ENCODE data around the gene ZBTB43. TPM values are rescaled to one million over a fixed set of nuclear protein-coding genes. Genes with fewer than 3 reads are reported as not detected.

Gene ZBTB43
- total and polyA plus RNA-seq, 7 experiments from 2014 or later: 6.9 to 31.4 (median 27.3) TPM

DNA sequence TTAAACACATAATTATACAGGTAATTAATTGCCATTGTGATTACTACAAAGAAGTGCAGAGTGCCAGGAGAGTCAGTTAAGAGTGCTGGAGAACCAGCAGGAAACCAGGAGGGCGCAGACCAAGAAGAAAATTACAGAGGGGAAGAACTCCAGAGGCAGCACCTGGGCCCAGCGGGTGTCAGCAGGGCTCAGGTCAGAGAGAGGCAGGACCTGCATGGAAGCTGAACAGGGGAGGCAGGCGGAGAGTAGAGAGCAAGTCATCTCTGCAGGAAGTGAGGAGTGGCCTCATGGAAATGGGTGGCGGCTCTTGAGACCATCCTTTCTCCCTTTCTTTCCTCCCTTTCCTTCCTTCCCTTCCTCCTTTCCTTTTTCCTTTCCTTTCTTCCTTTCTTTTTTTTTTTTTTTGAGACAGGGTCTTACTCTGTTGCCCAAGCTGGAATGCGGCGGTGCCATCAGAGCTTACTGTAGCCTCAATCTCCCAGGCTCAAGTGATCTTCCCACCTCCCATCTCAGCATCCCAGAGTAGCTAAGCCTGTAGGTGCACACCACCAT is 51.6 kb downstream of the ZBTB43 start:
- H3K4me3 ChIP-seq (ENCODE audit: low read length): no peak overlapping the region
- no peaks in the 10 kb centered on the region for H3K9me3 ChIP-seq (ENCODE audit: control insufficient read depth in 2 of 3, low read length in 3 of 3)
- ChIA-PET CTCF (no interaction called here), POLR2A (no interaction called here)
- intact Hi-C loops (cut with micrococcal nuclease): no loop called here
- Mint-ChIP-seq H3K27ac (no peak overlapping the region), H3K9me3 (no peaks in the 10 kb centered on the region), H3K4me3 (peak overlapping the region in 2 of 10 donors; percentile 32 to 35), H3K4me1 (peaks cover 1 to 14% (median 8%) of the 10 kb centered on the region in 7 donors), H3K27me3 (peaks cover 19 to 66% (median 23%) of the 10 kb centered on the region in 5 donors), H3K36me3 (no peaks in the 10 kb centered on the region)
- ATAC-seq (no peak), DNase-seq (no peak)
- no peaks in the 10 kb centered on the region for H3K27me3 ChIP-seq (ENCODE audit: control insufficient read depth in 2 of 2, insufficient read depth in 2 of 2, low read length in 2 of 2)
- peaks cover 3 to 4% of the 10 kb centered on the region in 2 donors for H3K4me1 ChIP-seq (ENCODE audit: control insufficient read depth in 2 of 2, insufficient read depth in 2 of 2, low read length in 2 of 2)
- no peak overlapping the region for H3K27ac ChIP-seq (ENCODE audit: low read depth, low read length)
- no peaks in the 10 kb centered on the region for H3K36me3 ChIP-seq (ENCODE audit: control insufficient read depth in 2 of 3, insufficient read depth in 3 of 3, low read length in 3 of 3)

DNA sequence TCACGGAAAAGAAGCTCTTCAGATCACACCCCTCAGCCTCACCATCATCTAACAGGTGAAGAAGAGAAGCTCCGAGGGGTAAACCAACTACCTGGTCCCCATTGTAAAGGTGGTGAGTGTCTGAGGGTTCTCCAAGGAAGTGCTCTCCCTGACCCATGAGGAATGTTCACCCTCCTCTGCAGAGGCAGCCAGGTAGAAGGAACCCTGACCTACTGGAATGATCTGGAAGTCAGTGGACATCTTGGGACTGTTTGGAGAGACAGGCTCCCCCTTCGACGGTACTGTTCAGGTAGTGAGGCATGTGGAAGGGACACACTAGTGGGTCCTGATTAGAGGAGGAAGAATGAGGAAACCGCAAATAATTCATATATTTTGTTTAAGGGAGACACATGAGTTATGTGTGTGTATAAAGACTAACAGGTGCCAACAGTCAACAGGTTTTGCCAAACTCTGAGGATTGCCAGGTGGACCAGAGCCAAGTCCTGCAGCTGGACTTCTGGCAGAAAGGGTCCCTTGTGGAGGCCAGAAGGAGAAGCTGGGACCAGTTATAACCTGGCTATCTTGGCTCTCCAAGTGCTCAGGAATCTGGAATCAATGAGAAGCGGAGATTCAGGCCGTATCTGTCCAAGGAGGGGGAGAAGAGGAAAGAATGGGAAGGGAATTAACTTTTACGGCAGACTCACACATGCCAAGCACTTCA is 52.6 kb downstream of the ZBTB43 start:
- Histone ChIP-seq H3K4me3 (ENCODE audit: low read length) (no peak overlapping the region), H3K27ac (ENCODE audit: low read depth, low read length) (no peak overlapping the region), H3K27me3 (ENCODE audit: control insufficient read depth in 2 of 2, insufficient read depth in 2 of 2, low read length in 2 of 2) (no peaks in the 10 kb centered on the region), H3K9me3 (ENCODE audit: control insufficient read depth in 2 of 3, low read length in 3 of 3) (no peaks in the 10 kb centered on the region), H3K4me1 (ENCODE audit: control insufficient read depth in 2 of 2, insufficient read depth in 2 of 2, low read length in 2 of 2) (peaks cover 10 to 14% of the 10 kb centered on the region in 2 donors), H3K36me3 (ENCODE audit: control insufficient read depth in 2 of 3, insufficient read depth in 3 of 3, low read length in 3 of 3) (no peaks in the 10 kb centered on the region)
- POLR2A ChIA-PET: no interaction called here
- DNase-seq (no peak), ATAC-seq (no peak)
- intact Hi-C loops (cut with micrococcal nuclease): no loop called here
- Mint-ChIP-seq H3K27me3 (peaks cover 14 to 56% (median 17%) of the 10 kb centered on the region in 5 donors), H3K27ac (no peak overlapping the region), H3K4me3 (peak overlapping the region in 1 of 10 donors; percentile 66), H3K36me3 (peaks cover 0 to 4% (median 0%) of the 10 kb centered on the region in 5 donors), H3K9me3 (no peaks in the 10 kb centered on the region), H3K4me1 (peaks cover 9 to 25% (median 18%) of the 10 kb centered on the region in 7 donors)
- CTCF ChIA-PET: no interaction called here

DNA sequence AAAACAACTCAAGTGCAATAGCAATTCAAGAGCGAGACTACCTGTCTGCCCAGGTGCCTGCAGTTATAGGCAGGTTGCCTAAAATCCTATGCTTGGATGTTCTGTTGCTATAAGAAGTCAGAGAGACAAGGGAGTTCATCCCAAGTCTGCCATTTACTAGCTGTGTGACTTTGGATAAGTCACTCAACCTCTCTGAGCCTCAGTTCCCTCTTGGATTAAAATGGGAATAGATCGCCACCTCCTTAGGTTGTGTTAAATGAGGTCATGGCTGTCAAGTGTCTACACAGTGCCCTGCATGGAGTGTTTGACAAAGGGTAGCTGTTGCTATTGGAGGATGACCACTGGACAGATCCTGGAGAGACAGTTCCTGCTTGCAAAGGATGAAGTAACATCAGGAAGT is 54.3 kb downstream of the ZBTB43 start:
- Mint-ChIP-seq H3K27me3 (peaks cover 0 to 43% (median 7%) of the 10 kb centered on the region in 5 donors), H3K4me3 (peak overlapping the region; percentile 65 to 92 (median 84)), H3K36me3 (peaks cover 0 to 4% (median 0%) of the 10 kb centered on the region in 5 donors), H3K4me1 (peaks cover 16 to 36% (median 30%) of the 10 kb centered on the region in 7 donors), H3K27ac (peak overlapping the region in 7 of 9 donors; percentile 25 to 78 (median 68)), H3K9me3 (no peaks in the 10 kb centered on the region)
- Histone ChIP-seq H3K27ac (ENCODE audit: low read depth, low read length) (no peak overlapping the region), H3K4me1 (ENCODE audit: control insufficient read depth in 2 of 2, insufficient read depth in 2 of 2, low read length in 2 of 2) (peaks cover 10 to 25% of the 10 kb centered on the region in 2 donors), H3K4me3 (ENCODE audit: low read length) (no peak overlapping the region), H3K36me3 (ENCODE audit: control insufficient read depth in 2 of 3, insufficient read depth in 3 of 3, low read length in 3 of 3) (no peaks in the 10 kb centered on the region), H3K27me3 (ENCODE audit: control insufficient read depth in 2 of 2, insufficient read depth in 2 of 2, low read length in 2 of 2) (no peaks in the 10 kb centered on the region), H3K9me3 (ENCODE audit: control insufficient read depth in 2 of 3, low read length in 3 of 3) (no peaks in the 10 kb centered on the region)
- ChIA-PET POLR2A (interaction anchor here (0.7 kb wide), 1 partner anchor 124 kb away, joined by 3 read pairs; no protein-coding TSS in a partner anchor), CTCF (interaction anchor here (0.6 to 1.2 kb wide), 2 partner anchors 12 to 37 kb away, joined by 3 read pairs; no protein-coding TSS in a partner anchor)
- DNase-seq (no peak), ATAC-seq (no peak)
- intact Hi-C loops (cut with micrococcal nuclease): no loop called here

DNA sequence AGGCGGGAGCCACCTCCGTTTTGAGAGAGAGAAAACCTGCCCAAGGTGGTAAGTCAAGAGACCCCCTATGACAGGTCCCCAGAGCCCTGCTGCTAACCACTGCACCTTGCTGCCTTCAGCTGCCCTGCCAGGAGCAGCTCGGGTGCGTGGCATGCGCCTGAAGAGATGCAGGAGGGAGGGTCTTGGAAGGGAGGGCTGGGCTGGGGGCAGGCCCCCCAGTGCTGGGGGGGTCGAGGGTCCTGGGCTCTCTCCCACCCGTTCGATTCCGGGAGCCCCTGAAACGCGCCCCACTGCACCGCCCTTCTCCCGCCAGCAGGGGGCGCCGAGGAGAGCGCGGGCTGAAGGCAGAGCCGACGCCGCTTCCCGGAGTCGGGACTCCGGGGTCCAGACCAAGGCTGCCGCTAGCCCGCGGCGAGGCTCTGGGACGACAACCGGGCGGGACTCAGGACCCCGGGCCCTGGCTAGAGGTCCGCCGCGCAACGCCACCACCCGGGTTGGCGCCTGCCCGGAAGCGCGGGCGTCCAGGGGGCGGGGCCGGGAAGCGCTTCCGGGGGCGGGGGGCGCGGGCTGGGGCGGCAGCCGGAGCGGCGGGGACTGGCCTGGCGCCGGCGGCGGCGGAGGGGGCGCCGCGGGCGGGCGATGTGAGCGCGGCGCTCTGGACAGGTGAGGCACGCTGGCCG is 55.4 kb downstream of the ZBTB43 start, which contains the start of gene ZBTB34:
ZBTB34 (plus strand) TSS at position 563 of the 680 bp plus-strand sequence. CDS start 18,761 bp downstream, outside the sequence.
- ChIA-PET POLR2A (interaction anchor here (1.4 kb wide), 1 partner anchor 137 kb away, joined by 4 read pairs; no protein-coding TSS in a partner anchor), CTCF (interaction anchor here (0.6 to 1.2 kb wide), 2 partner anchors 13 to 45 kb away, joined by 3 to 4 read pairs; no protein-coding TSS in a partner anchor)
- Histone ChIP-seq H3K27me3 (ENCODE audit: control insufficient read depth in 2 of 2, insufficient read depth in 2 of 2, low read length in 2 of 2) (no peaks in the 10 kb centered on the region), H3K36me3 (ENCODE audit: control insufficient read depth in 2 of 3, insufficient read depth in 3 of 3, low read length in 3 of 3) (no peaks in the 10 kb centered on the region), H3K4me1 (ENCODE audit: control insufficient read depth in 2 of 2, insufficient read depth in 2 of 2, low read length in 2 of 2) (peaks cover 10 to 25% of the 10 kb centered on the region in 2 donors), H3K27ac (ENCODE audit: low read depth, low read length) (peak within 1 kb of the TSS; percentile 84), H3K9me3 (ENCODE audit: control insufficient read depth in 2 of 3, low read length in 3 of 3) (no peaks in the 10 kb centered on the region), H3K4me3 (ENCODE audit: low read length) (peak within 1 kb of the TSS; percentile 65)
- intact Hi-C loops (cut with micrococcal nuclease): loop anchor here (1.0 to 5.0 kb wide), 5 partner anchors 55 to 339 kb away; partner anchors contain the start of genes ZBTB43 (in 2 of the 2) and RALGPS1 (in 1 of the 2)
- ATAC-seq: peak; percentile 91
- peak within 1 kb of the TSS; percentile 84 to 94 (median 90) for H3K4me3 Mint-ChIP-seq
- H3K36me3 Mint-ChIP-seq: peaks cover 0 to 5% (median 4%) of the 10 kb centered on the region in 5 donors
- H3K27me3 Mint-ChIP-seq: peaks cover 0 to 38% (median 6%) of the 10 kb centered on the region in 5 donors
- peak within 1 kb of the TSS; percentile 68 to 92 (median 85) for H3K27ac Mint-ChIP-seq
- peaks cover 18 to 40% (median 30%) of the 10 kb centered on the region in 7 donors for H3K4me1 Mint-ChIP-seq
- peak; percentile 67 to 92 (median 82) for DNase-seq
- H3K9me3 Mint-ChIP-seq: no peaks in the 10 kb centered on the region

- ChIA-PET CTCF (no interaction called here), POLR2A (interaction anchor here (1.4 kb wide), 1 partner anchor 137 kb away, joined by 4 read pairs; no protein-coding TSS in a partner anchor)
- peaks cover 20 to 40% (median 30%) of the 10 kb centered on the region in 7 donors for H3K4me1 Mint-ChIP-seq
These were observed 56.1 kb downstream of the ZBTB43 start for GRCh38 chr9:126860757-126861466.

More at GRCh38 chr9:126860757-126861466, 56.1 kb downstream of the ZBTB43 start:
- H3K27ac Mint-ChIP-seq: peak overlapping the region; percentile 49 to 91 (median 76)
- peaks cover 0 to 2% (median 0%) of the 10 kb centered on the region in 3 experiments for H3K36me3 ChIP-seq (ENCODE audit: control insufficient read depth in 2 of 3, insufficient read depth in 3 of 3, low read length in 3 of 3)
- no peaks in the 10 kb centered on the region for H3K9me3 Mint-ChIP-seq
- intact Hi-C loops (cut with micrococcal nuclease): loop anchor here (1.0 to 5.0 kb wide), 6 partner anchors 53 to 338 kb away; partner anchors contain the start of genes RALGPS1 (in 2 of the 2) and ZBTB43 (in 2 of the 2)
- H3K4me1 ChIP-seq (ENCODE audit: control insufficient read depth in 2 of 2, insufficient read depth in 2 of 2, low read length in 2 of 2): peaks cover 10 to 25% of the 10 kb centered on the region in 2 donors
- DNase-seq (peak in 5 of 9 donors; percentile 3 to 35 (median 15)), ATAC-seq (peak; percentile 11)
- peaks cover 0 to 12% (median 5%) of the 10 kb centered on the region in 5 donors for H3K36me3 Mint-ChIP-seq
- H3K27me3 ChIP-seq (ENCODE audit: control insufficient read depth in 2 of 2, insufficient read depth in 2 of 2, low read length in 2 of 2): no peaks in the 10 kb centered on the region
- H3K27me3 Mint-ChIP-seq: peaks cover 0 to 34% (median 5%) of the 10 kb centered on the region in 5 donors
- no peaks in the 10 kb centered on the region for H3K9me3 ChIP-seq (ENCODE audit: control insufficient read depth in 2 of 3, low read length in 3 of 3)
- H3K27ac ChIP-seq (ENCODE audit: low read depth, low read length): peak overlapping the region; percentile 52
- peak overlapping the region; percentile 84 to 94 (median 90) for H3K4me3 Mint-ChIP-seq
- H3K4me3 ChIP-seq (ENCODE audit: low read length): peak overlapping the region; percentile 65
